ENCODE measurements around the gene SYNPO2.

Gene SYNPO2

DNA sequence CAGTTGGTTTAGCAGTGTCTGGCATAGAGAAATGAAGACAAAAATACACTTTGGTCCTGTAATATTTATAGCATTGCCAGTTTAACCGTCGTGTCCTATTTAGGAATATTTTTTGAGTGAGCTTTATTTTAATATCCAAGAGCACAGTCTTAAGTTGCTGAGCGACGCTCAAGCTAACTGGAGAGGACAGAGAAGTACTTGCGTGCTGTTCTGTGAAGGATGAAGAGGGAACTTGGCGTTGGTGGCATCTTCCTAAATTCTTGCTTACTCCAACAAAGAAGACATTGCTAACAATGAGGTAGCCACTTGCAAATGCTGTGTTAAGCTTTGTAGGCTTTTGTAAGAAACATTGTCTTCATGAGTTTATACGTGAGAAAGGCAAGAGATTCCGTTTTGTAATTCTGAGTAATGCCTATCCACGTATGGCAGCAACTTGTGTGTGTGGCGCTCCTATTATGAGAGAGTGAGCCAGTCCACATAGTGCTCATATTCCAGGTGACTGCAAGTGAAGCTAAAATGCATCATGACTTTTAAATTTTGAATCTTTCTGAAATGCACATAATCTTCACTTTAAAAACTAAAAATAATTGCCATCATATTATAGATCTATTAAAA lies 50.6 kb downstream of the SYNPO2 start:
- Mint-ChIP-seq H3K4me3 (no peak overlapping the region), H3K27me3 (peaks cover 21% of the 10 kb centered on the region), H3K27ac (no peak overlapping the region), H3K9me3 (no peaks in the 10 kb centered on the region), H3K4me1 (no peaks in the 10 kb centered on the region)
- ATAC-seq (no peak), DNase-seq (no peak)

DNA sequence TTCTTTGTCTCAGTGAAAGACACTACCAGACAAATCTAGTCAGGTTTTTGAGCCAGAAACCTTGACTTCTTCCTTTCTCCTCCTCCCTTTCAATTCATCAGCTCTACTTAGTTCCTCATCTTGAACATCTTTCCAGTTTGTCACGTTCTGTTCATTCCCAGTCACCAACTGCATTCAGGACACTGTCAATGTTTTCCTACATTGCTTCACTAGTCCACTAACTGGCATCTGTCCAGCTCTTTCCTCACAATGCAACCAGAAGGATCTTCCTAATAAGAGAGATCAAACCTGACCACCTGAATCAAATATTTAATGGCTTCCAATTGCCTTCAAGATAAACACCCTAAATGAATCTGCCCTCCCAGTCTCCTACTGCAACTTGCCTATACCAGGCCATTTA lies 52.5 kb downstream of the SYNPO2 start:
- no peak for ATAC-seq
- no peak for DNase-seq
- Mint-ChIP-seq H3K9me3 (no peaks in the 10 kb centered on the region), H3K4me3 (no peak overlapping the region), H3K4me1 (no peaks in the 10 kb centered on the region), H3K27ac (no peak overlapping the region), H3K27me3 (peaks cover 18% of the 10 kb centered on the region)

DNA sequence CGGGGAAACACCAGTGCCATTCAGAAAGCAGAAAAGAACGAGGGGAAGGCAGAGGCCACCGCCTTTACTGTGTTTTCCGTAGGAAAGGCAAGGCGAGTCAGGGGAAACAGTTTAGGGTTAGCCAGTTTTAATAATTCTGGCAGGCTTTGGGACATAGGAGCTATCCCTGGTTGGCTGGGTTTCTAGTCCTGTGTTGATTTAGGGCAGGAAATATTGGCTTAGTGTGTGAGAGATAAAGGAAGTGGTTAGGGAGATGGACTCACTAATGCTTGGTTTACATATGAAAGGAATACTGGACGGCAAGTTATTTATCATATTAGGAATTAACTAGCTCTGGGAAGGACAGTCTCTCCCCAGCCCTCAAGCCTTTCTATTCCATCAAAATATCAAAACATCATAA lies 53.1 kb downstream of the SYNPO2 start:
- no peak for DNase-seq
- H3K27ac Mint-ChIP-seq = no peak overlapping the region
- H3K27me3 Mint-ChIP-seq = peaks cover 18% of the 10 kb centered on the region
- no peaks in the 10 kb centered on the region for H3K4me1 Mint-ChIP-seq
- no peak for ATAC-seq
- H3K9me3 Mint-ChIP-seq = no peaks in the 10 kb centered on the region
- H3K4me3 Mint-ChIP-seq = no peak overlapping the region

DNA sequence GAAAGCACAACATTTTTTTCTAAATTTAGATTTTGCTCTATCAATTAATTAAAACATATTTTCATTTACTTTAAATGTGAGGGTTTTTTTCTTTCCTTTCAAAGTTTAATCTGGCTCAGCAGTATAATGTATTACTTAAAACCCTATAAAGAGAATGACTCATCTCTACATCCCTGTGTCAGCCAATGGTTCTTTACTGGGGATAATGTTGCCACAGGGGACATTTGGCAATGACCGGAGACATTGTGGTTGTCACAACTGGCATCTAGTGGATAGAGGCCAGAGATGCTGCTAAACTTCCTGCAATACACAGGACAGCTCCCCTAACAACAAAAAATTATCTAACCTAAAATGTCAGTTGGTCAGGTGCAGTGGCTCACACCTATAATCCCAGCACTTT lies 53.8 kb downstream of the SYNPO2 start:
- no peak for ATAC-seq
- Mint-ChIP-seq H3K27ac (no peak overlapping the region), H3K27me3 (peaks cover 18% of the 10 kb centered on the region), H3K9me3 (no peaks in the 10 kb centered on the region), H3K4me1 (no peaks in the 10 kb centered on the region), H3K4me3 (no peak overlapping the region)
- DNase-seq = no peak

DNA sequence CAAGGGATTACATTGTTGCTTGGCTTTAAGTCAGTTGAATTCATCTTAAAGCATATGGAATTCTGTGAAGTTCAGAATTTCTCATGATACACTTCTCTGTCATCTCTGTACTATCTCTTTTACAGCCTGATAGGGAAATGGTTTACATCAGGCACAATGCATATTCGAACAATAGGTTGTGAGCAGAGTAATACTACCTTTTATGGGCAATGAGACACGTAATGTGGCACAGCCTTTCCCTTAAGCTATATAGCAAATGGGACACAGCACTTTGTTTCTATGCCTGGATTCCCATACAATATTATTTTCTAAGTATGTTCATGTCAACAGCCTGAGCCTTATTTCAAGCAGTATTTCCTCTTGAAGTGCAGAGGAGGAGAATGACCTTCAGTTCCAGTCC lies 58.4 kb downstream of the SYNPO2 start:
- ATAC-seq = no peak
- DNase-seq = no peak
- peaks cover 13% of the 10 kb centered on the region for H3K27me3 Mint-ChIP-seq
- no peak overlapping the region for H3K27ac Mint-ChIP-seq
- no peaks in the 10 kb centered on the region for H3K9me3 Mint-ChIP-seq
- H3K4me1 Mint-ChIP-seq = no peaks in the 10 kb centered on the region
- H3K4me3 Mint-ChIP-seq = no peak overlapping the region

DNA sequence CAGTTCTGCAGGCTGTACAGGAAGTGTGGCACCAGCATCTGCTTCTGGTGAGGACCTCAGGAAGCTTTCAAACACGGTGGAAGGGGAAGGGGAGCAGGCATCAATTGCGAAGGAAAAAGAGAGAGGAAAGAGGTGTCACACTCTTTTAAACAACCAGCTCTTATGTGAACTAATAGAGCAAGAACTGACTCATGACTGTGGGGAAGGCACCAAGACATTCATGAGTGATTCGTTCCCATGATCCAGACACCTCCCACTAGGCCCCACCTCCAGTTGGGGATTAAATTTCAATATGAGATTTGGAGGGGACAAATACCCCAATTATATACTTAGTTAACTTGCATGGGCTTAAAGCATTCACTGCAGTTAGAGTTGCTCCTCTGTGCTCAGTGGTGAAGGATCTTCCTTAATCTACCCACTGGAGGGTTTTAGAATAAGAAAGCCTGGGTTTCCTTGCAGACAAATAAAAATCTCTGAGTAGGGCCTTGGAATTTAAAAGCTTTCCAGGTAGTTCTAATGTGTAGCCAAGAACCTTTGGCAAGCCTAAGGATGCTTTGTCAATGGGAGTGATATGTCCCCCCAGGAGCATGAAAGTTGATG lies 60.0 kb downstream of the SYNPO2 start:
- H3K9me3 Mint-ChIP-seq = no peaks in the 10 kb centered on the region
- H3K4me1 Mint-ChIP-seq = no peaks in the 10 kb centered on the region
- DNase-seq (no peak), ATAC-seq (no peak)
- H3K4me3 Mint-ChIP-seq = no peak overlapping the region
- peaks cover 8% of the 10 kb centered on the region for H3K27me3 Mint-ChIP-seq
- H3K27ac Mint-ChIP-seq = peak overlapping the region in 1 of 2 donors; percentile 61

DNA sequence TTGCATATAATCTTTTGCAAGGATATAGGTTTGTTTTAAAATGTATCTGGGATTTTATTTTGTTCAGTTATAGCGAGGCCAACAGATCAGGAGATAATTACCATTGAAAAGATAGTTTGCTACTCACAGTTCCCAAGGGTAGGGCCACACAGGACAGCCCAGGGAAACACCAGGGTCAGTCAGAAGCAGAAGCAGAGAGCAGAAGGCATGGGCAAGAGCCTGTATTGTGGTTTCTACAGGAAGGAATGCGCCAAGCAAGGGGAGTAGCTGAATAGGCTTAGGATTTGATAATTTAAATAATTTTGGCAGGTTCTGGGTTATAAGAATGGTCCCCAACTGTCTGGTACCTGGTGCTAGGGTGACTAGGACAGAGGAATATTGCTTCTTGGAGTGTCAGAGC lies 61.6 kb downstream of the SYNPO2 start:
- no peak for ATAC-seq

DNA sequence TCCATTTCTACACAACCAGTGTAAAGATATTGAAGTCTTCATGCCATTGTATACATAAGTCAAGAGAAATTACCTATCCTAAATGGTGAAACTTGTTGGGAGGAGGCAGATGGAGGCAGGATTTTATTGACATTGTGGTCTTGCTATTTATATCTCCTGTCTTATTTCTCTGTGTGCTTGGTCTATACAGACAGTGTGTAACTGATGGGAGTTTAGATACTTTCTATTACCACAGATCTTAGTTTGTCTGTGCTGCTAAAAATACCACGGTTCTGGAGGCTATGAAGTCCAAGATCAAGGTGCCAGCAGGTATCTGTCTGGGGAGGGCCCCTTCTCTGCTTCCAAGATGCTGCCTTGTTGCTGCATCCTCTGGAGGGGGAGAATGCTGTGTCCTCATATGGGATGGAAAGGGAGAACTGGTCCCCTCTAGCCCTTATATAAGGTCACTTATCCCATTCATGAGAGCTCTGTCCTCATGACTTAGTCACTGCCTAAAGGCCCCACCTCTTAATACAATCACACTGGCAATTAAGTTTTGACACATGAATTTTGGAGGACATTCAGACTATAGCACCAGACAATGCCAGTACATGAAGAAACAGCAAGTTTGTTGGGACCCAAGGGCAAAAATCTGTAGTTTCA lies 62.4 kb downstream of the SYNPO2 start:
- H3K27ac Mint-ChIP-seq = no peak overlapping the region
- no peak for ATAC-seq

More for the DNA sequence above, 61.6 kb downstream of the SYNPO2 start:
- no peaks in the 10 kb centered on the region for H3K4me1 Mint-ChIP-seq
- H3K9me3 Mint-ChIP-seq = no peaks in the 10 kb centered on the region
- no peak for DNase-seq
- H3K27ac Mint-ChIP-seq = no peak overlapping the region
- no peak overlapping the region for H3K4me3 Mint-ChIP-seq
- H3K27me3 Mint-ChIP-seq = peaks cover 8% of the 10 kb centered on the region

DNA sequence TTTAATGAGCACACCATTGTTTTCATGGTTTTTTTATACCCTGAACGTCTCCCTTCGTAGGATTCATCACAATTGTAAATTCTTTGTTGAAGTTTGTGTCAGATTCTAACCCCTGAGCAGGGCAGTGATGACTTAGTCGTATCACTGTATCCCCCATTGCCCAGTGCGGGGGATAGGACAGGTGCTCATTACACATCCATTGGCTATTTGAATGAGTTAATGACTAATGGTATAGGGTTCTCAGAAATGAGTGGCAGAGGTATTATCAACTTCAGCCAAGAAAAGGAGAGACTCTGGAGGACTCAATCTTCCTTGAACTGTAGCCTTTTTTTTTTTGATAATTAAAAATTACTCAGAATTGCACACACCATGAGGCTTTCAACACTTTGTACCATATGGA lies 64.6 kb downstream of the SYNPO2 start:
- ATAC-seq = no peak
- no peaks in the 10 kb centered on the region for H3K4me1 Mint-ChIP-seq
- no peak for DNase-seq
- H3K27me3 Mint-ChIP-seq = peaks cover 2% of the 10 kb centered on the region
- no peak overlapping the region for H3K4me3 Mint-ChIP-seq
- no peaks in the 10 kb centered on the region for H3K9me3 Mint-ChIP-seq
- H3K27ac Mint-ChIP-seq = no peak overlapping the region

More for the DNA sequence above, 62.4 kb downstream of the SYNPO2 start:
- no peaks in the 10 kb centered on the region for H3K4me1 Mint-ChIP-seq
- H3K27me3 Mint-ChIP-seq = peaks cover 8% of the 10 kb centered on the region
- H3K9me3 Mint-ChIP-seq = no peaks in the 10 kb centered on the region
- DNase-seq = no peak
- no peak overlapping the region for H3K4me3 Mint-ChIP-seq

DNA sequence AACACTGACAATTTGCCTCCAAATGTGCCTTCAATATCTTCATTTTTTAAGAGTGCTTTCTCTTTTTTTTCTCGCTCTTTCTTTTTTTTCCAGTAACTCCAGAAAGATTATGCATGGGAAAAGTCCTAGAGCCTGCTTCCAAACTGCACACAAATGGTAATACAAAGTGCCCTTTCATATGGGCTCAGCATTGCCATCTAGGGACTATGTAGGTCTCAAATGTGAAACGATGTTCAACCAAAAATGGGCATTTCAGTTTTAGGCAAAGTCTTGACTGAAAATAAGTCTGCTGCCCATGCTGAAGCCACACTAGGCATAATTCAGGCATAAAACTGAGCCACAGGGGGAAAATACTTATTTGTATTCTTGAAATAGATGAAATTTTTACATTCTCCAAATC lies 65.6 kb downstream of the SYNPO2 start:
- Mint-ChIP-seq H3K4me1 (no peaks in the 10 kb centered on the region), H3K27me3 (no peaks in the 10 kb centered on the region), H3K27ac (no peak overlapping the region), H3K9me3 (no peaks in the 10 kb centered on the region), H3K4me3 (no peak overlapping the region)
- ATAC-seq = no peak
- DNase-seq = no peak

DNA sequence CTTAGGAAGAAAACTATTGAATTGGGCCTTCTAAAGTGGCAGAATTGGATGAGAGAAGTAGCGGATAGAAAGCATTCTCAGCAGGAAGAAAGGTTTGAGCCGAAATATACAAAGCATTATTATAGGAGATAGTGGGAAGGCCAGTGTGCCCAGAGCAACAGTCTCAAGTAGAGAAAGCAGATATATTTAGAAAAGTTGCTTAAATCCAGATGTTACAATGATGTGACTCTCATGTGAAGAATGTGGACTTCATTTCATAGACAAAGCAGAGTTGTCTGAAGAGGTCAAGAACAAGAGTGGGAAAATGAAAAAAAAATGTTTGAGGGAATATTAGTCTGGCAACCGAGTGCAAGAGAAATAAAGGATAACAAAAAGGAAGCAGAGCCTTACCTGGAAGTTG lies 66.9 kb downstream of the SYNPO2 start:
- H3K4me3 Mint-ChIP-seq = no peak overlapping the region
- ATAC-seq = no peak
- no peak for DNase-seq
- H3K27ac Mint-ChIP-seq = no peak overlapping the region
- no peaks in the 10 kb centered on the region for H3K9me3 Mint-ChIP-seq
- H3K4me1 Mint-ChIP-seq = no peaks in the 10 kb centered on the region
- H3K27me3 Mint-ChIP-seq = no peaks in the 10 kb centered on the region

DNA sequence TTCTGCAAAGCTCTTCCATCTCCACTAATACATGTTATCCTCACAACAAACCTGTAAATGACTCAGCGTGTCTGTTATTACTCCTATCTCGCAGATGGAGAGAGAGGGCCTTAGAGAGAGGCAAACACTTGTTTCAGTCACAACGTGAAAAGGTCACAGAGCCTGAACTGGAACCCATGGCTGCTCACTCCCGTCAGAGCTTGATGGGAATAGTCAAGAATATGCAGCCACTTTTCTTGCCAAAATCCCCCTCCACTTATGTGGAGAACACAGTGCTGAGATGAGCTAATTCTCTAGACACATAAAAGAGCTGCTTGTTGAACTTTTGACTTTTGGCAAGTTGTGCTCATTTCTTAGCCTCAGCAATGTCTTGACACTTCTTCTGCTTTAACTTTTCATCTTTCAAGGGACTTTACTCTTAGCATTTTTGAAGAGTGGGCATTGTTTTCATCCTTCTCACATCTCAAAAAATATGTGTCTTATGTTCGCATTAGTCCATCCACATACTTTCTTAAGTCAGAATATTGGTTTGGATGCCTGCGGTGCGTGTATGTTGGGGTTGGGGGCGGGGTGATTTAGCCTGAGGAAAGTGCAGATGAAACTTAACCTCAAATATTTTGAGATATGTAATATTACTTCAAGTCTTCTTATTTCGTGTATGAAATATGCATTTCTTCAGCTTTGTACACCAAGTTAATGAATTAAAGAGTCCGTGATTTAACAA lies 69.2 kb downstream of the SYNPO2 start:
- no peaks in the 10 kb centered on the region for H3K9me3 Mint-ChIP-seq
- H3K4me3 Mint-ChIP-seq = no peak overlapping the region
- ATAC-seq = no peak
- no peaks in the 10 kb centered on the region for H3K27me3 Mint-ChIP-seq
- H3K4me1 Mint-ChIP-seq = no peaks in the 10 kb centered on the region
- no peak overlapping the region for H3K27ac Mint-ChIP-seq
- DNase-seq = no peak

DNA sequence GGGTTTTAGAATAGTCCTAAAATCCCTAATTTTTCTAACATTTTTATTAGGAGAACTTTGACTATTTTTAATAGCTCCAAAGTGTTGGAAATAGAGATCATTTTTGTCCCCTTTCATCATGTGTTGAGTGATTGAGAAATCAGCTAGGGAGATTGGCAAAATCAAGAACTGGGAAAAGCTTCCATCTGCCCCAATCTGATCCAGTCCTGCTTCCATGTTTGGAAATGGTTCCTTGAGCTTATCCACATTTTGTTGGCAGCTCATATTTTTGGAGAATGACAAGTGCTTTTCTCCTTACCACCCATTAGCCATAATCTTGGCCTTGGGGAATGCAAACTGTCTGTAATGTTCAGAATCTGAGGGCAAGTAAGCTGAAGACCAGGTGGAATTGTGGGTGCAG lies 73.9 kb downstream of the SYNPO2 start:
- no peak for ATAC-seq
- H3K27ac Mint-ChIP-seq = no peak overlapping the region
- H3K9me3 Mint-ChIP-seq = no peaks in the 10 kb centered on the region
- no peak overlapping the region for H3K4me3 Mint-ChIP-seq
- H3K4me1 Mint-ChIP-seq = no peaks in the 10 kb centered on the region
- no peak for DNase-seq
- H3K27me3 Mint-ChIP-seq = no peaks in the 10 kb centered on the region

DNA sequence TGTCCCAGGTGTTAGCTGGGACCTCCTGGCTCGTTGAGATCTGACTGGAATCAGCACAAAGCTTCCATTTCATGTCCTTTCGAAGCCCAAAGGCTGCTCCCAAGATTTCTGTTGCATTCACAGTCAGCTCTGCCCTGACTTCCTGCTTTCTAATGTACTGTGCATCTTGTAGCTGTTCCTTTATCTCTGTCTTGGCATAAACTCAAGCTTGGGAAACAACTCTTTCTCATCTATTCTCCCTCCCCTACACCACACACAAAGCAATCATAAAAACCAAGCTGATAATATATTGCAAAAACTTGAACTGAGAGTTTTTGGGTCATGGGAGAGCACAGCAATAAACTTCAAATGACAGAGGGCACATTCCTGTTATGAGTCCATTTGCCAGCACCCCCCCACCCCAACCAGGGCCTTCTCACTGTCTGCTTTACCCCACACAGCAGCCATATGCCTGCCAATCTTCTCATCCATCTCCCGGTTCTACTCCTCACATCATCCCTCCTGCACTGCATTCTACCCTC lies 76.3 kb downstream of the SYNPO2 start:
- Mint-ChIP-seq H3K4me3 (no peak overlapping the region), H3K9me3 (no peaks in the 10 kb centered on the region), H3K4me1 (peaks cover 11% of the 10 kb centered on the region), H3K27me3 (no peaks in the 10 kb centered on the region), H3K27ac (no peak overlapping the region)
- ATAC-seq = peak; percentile 20
- DNase-seq = no peak

DNA sequence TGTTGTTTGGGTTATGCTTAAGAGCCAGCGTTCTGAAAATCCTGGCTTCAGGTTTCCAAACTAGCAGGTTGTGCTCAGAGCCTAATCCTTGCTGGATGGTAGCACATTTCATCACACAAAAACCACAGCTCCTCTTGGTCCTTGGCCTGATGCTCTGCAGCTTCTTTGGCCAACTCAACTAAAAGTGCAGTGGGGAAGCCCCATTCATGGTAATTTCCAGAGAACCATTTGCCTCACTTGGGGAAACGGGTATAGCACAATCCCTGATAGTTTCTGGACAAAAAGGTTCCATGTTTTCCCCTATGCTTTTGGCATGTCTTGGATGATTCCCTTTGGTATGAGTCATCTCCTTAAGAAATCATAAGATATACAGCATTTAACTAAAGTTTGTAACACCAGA lies 78.7 kb downstream of the SYNPO2 start:
- no peak for ATAC-seq

DNA sequence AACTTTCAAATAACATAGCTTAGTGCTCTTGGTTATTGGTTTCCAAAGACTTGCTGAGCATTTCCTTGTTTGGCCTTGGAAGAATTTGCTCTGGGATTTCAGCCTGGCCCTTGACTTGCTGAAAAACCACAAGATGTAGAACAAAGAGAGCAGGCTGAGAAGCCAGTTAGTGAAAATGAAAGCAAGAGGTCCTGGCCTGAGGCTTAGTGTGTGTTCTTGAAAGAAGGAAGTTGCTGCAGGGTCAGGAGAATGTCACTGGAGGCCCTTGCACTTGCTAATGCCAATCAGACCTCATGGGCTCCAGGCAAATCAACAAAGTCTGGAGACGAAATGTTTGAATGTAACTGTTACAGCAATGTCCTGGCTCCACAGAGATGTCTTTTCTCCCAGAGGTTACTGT lies 79.4 kb downstream of the SYNPO2 start:
- Mint-ChIP-seq H3K4me3 (no peak overlapping the region), H3K27me3 (no peaks in the 10 kb centered on the region), H3K9me3 (no peaks in the 10 kb centered on the region), H3K4me1 (peaks cover 11% of the 10 kb centered on the region), H3K27ac (no peak overlapping the region)
- DNase-seq (peak in 1 of 2 donors; percentile 8), ATAC-seq (peak; percentile 78)

More for the DNA sequence above, 78.7 kb downstream of the SYNPO2 start:
- H3K4me3 Mint-ChIP-seq = no peak overlapping the region
- H3K27ac Mint-ChIP-seq = no peak overlapping the region
- peaks cover 11% of the 10 kb centered on the region for H3K4me1 Mint-ChIP-seq
- DNase-seq = no peak
- H3K27me3 Mint-ChIP-seq = no peaks in the 10 kb centered on the region
- no peaks in the 10 kb centered on the region for H3K9me3 Mint-ChIP-seq

Data from stimulated activated naive CD8-positive, alpha-beta T cell treated with anti-CD3 and anti-CD28 coated beads, Interleukin-15, amount 100 ng/mL, for 72 hours (primary cell).